GM18499 (cell line): Measurements from ENCODE around the gene ARRB1.
"Not testable (repeated sequence)": the region's sequence is repeated elsewhere in the genome, so short reads cannot be mapped to it uniquely, and the experiment has no call there.

Experiments used
- ATAC-seq: cut with Tn5 transposase; IDR thresholded peaks from one replicate; pipeline ENCODE4 v1.9.1; 2021; ENCODE audit warnings: moderate number of reproducible peaks; ENCODE audit not compliant: insufficient read depth, unreplicated experiment

The ARRB1 gene

DNA sequence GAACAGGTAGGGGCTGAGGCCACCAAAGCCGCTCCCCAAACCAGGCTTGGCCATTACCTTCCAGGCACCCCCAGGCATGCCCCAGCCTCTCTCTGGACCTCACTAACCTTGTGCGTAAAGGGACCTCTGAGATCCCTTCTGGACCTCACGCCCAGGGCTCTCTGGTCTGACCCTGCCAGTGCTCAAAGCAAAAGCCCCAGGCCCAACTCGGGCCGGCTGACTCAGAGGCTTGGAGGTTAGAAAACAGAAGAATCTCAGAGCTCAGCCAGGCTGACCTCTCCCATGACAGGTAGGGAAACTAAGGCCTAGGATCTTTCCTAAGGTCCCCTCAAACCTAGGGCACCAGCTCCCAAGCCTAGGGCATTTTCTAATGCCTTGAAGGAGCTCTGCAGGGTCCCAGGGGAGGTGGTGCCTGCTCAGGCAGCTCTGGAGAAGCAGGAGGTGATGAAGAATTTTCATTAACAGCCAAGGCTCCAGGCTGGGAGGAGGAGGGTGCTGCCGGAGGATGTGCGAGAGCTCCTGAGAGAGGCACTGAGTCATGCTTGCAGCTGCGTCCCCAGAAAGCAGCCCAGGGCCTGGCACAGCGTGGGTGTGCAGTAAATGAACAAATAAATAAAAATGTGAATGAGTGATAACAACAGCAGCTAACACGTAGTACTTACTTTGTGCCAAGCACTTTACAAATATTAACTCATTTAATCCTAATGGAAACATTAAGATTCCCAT is 25.6 kb downstream of the ARRB1 start:
- ATAC-seq: no peak

DNA sequence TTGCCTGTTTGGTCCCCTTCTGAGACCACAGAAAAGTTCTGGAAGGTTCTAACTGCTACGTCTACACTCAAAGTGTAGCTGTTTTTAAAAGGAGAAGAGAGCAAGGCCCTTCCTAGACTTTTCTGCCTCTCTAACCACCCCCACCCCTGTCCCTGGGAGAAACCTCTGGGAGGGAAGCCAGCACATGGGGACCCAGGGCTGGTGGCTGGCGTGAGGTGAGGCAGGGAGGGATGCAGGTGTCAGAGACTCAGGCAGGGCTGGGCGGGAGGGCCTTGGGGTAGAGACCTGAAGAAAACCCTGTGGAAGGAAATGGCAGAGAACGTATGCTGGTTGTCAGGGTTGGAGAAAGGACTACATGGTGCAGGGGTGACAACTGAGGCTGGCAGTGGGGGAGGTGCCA is 26.7 kb downstream of the ARRB1 start:
- no peak for ATAC-seq

DNA sequence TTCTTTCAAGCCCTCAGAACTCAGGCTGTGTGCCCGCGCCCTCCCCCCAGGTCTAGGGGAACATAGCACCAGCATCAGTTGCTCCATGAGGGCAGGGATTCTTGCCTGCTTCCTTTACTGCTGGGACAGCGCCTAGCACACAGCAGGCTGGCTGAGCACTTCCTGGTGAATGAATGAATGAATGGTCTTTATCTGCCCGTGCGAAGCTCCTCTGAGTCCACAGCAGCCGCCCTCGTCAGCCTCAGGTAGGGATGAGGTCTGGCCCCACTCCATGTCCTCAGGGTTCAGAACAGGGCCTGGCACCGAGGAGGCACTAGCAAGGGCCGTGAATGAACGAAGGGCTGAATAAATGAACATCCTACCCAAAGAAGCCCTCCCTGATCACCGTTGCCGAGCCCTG is 27.3 kb downstream of the ARRB1 start:
- ATAC-seq: no peak

DNA sequence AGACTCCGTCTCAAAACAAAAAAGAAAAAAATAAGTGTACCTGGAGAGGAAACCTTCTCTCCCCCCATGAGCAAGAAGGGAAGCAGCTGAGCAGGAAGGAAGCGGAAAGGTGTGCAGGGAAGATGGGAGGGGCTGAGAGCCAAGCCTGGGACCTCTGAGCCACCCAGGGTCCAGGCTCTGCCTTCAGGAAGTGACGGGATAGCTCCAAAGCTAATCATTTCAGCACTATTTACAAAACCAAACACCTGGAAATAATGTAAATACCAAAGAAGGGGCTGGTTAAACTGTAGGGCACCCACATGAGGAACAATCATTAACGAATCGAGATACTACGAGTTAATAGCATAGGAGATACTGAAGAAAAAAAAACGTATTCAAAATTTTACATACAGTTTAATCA is 27.9 kb downstream of the ARRB1 start:
- no peak for ATAC-seq

DNA sequence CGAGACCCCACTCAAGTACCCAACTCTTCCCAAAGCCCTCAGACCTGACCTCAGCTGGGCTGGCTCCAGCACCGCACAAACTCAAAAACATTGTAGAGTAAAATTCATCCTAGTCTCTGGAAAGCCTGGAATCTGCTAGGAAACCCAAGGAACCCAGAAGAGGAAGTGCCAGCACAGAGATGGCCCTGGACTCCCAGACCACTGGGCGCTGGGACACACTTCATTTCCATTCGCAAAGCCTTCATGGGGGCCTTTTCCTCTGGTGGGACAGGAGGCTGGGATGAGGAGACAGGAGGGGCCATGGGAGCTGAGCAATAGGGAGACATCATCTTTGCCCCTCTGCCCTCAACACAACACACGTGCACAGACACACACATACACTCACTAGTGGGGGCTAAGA is 30.8 kb downstream of the ARRB1 start:
- ATAC-seq: no peak

DNA sequence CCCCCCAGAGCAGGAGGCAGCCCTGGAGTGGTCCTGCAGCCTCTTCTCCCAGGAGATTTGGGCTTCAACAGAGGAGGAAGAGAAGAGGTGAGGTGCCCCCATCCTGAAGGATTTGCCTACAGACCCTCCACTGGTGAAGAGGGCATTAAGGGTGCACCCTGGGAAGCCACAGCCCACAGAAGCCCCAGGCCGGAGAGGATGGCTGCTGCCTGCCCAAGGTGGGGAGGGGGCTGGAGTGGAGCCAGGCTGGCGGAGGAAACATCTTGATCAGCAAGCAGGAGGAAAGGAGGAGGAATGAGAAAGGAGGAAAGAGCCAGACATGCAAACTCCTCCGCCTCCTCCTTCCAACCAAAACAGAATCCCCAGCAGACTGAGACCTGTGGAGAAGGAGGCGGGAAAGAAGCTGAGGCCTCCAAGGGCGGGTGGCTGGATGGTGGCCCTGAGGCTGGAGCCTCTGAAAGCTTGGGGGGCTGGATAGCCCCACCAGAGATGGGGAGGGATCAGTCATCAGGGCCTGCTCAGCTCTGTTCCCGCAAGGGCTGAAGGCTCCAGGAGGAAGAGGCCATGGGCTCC is 31.3 kb downstream of the ARRB1 start:
- ATAC-seq: no peak

DNA sequence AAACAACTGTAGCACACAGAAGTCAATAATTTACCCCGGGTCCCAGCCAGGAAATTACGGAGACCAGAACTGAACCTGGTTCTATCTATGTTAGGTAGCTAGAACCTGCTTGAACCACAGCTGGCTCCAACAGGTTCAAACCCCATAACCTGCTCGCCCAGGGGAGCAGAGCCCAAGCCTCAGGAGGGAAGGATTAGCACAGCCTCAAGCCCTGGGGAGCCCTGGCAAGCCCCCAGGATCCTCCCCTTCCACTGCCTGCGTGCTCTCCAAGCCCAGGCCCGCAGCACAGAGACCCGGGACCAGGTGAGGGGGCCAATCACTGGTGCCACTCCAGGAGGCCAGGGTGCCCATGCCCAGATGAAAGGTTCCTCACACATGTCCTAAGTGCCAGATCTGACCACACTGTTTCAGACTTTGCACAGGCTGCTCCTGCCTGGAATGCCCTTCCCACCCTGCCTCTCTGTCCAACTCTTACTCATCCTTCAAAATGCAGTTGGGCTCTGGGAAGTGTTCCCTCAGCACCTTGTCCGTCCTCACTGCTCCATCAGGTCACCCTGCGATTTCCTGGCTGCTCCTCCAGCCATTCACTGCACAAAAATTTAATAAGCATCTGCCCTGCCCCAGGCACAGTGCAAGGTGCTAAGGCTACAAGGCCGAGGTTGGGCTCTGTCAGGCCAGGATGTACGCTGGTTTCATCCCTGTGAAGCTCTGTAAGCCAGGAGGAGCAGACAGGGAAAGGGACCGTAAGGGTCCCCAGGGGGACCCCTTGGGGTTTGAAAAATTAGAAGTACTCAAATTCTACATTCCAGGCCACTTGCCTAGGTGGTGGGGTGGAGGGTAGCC is 32.2 kb downstream of the ARRB1 start:
- no peak for ATAC-seq

DNA sequence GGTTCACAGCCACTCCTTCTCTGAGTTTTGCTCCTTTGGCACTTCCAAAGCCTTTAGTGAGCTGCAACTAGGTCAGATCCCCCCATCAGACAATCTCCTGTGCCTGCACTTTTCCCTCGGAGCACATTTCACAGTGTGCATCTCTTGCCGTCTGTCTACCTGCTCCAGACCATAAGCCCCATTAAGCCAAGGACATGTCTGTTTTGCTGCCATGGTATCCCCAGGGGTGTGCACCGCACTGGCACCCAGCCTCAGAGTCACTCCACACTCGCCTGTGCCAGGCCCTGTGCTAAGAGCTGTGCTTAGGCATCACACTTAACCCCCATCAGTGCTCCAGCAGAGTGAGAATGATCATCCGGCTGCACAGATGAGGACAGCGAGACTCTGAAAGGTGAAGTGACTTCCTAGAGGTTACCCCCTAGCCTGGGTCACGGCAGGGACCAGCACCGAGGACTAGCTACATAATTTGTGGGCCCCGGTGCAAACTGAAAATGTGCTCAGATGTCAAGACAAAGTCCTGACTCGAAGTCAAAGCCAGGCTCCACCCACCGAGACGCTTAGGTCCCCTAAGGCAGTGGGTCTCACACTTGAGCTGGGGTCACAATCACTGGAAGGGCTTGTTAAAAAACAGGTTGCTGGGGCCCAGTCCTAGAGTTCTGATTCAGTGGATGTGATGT is 33.9 kb downstream of the ARRB1 start:
- no peak for ATAC-seq

DNA sequence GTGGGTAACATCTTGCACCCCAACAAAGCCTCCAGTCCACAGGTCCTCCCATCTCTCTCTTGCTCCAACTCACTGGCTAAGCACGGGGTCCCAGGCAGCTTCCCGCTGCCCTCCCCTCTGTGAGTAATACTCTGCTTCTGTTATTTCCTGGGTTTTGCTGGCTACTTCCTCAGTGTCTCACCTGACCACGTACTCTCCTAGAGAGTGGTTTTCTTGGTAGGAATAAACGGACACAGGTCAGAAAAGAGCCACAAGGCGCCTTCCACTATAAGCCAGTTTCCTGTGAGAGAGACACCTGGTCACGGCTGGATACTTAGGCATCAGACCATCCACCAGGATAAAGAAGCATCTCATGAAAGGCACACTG is 36.0 kb downstream of the ARRB1 start:
- no peak for ATAC-seq

DNA sequence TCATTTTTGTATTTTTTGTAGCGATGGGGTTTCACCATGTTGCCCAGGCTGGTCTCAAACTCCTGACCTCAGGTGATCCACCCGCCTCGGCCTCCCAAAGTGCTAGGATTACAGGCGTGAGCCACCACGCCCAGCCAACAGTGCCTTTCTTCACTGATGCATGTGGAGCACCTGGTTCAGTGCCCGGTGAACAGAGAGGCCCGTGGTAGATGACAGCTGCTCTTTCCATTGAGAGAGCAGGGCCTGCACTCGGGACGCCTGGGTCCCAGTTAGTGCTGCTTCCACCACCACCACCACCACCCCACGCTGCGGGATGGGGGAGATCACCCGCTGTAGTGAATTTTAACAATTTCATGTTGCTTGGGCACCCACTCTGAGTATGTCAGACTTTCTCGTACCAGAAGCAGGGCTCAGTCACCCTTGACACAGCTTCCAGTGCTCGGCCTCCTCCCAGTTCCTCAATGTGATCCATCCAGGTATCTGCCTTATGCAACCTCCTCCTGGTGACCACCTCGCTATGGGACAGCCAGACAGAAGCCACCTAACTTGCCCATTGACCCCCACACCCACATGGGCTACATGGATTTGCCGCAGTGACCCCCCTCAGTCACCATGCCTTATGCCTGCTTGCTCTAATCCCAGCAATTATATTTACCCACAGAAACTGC is 36.6 kb downstream of the ARRB1 start:
- no peak for ATAC-seq

DNA sequence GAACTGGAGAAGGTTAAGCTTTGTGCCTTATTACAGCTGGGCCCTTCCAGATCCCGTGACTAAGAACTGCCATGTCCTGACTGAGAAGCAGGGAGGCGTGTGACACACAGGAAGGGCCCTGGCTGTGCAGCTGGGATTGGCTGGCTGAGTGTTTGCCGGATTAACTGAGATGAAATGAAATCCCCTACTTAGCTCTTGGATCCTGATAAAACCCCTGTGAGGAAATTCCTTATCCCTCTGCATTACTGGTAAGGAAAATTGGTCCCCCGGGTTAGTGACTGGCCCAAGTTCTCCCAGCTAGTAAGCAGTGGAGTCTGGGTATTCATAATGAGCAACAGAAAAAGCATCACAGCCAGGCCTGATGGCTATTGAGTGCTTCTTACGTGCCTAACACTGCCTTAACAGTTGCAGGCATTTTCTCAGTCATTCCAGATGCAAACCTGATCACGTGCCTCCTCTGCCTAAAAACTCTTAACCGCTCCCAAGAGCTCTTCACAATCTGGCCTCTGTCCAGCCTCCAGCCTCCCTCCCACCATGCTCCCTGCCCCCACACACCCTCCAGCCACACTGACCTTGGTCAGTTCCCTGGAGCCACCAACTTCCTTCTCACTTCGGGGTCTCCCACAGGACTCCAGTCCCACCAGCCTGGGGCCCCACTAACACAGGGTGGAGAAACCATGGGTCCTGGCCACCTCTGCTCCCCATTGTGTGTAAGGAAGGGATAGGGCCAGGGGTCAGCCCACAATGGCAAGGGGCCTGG is 37.8 kb downstream of the ARRB1 start:
- ATAC-seq: no peak

DNA sequence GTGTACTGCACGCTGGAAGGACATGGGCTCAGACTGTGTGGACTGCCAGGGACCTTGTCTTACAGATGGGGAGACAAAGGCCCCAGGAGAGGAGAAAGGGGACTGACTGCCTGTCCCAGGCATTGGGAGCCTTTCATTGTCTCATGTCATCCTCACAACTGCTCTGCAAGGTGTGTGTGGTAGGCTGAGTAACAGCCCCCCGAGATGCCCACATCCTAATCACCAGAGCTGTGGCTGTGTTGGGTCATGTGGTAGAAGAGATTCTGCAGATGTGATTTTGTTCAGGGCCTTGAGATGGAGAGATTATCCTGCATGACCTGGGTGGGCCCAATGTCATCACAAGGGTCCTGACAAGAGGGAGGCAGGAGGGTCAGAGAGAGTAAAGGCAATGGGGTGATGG is 39.1 kb downstream of the ARRB1 start:
- no peak for ATAC-seq

DNA sequence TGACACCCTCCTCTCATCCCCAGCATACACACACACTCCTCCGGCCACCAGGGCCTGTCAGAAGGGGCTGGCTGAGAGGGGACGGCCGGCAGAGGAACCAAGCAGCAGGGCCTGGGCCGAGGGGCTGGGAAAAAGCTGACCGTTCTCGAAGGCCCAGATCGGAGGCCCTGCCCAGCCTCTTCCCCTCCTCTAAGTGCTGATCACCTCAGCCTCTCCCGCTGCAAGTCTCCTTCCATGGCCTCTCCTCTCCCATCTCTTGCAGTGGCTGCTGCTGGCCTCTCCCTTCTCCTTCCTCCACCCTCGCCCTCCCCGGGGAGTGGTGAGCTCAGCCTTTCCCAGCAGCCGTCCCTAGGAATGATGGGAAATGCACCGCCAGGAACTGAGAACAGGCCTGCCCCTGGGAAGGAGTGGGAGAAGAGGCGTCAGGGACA is 39.6 kb downstream of the ARRB1 start:
- no peak for ATAC-seq

DNA sequence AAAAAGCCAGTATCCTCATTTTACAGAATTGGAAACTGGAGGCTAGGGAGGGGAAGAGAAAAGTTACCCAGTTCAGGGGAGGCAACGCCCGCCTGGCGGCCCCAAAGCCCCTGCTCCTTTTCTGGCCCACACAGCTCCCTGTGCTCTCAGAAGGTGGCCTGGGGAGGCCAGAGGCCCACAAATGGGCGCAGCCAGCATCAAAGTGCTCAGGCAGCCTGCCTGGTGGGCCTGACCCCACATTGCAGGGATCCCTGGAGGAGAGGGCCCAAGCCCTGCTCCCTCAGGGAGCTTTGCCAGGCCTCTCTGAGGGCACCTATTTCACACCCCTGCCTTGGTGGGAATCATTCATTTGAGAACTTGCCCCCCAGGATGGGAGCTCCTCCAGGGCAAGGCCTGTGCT is 42.5 kb downstream of the ARRB1 start:
- no peak for ATAC-seq

DNA sequence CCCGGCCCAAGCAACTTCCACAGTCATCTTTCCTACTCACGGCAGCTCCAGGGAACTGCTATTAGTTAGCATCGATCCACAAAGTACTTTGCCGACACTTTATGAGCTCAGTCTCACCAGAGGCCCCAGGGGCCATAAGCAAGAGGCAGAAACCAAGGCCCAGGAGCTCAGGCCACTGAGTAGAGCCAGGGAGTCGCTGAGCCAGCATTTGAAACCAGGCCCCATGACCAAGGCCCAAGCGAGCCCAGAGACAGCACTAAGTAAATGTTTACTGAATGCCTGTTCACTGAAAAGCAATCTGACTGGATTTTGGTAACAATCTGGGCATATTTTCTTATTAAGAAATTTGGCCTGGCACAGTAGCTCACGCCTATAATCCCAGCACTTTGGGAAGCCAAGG is 43.3 kb downstream of the ARRB1 start:
- ATAC-seq: no peak

DNA sequence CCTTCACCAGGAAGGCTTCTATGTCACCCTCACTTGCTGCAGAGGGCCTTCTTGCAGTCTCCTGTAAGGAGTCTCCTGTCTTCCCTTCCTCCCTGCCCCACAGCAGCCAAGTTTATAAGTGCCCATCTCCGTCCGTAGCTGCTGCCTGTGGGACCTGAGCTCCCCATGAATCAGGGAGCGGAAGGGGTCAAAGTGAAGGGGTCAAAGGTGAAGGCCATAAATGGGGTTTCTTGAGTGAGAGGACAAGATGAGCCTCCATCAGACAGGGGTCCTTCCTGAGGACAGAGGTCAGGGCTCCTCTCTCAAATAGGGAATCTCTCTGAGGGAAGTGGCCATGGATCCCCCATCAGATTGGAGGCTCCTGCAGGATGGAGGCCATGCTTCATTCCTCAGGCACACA is 44.4 kb downstream of the ARRB1 start:
- no peak for ATAC-seq

DNA sequence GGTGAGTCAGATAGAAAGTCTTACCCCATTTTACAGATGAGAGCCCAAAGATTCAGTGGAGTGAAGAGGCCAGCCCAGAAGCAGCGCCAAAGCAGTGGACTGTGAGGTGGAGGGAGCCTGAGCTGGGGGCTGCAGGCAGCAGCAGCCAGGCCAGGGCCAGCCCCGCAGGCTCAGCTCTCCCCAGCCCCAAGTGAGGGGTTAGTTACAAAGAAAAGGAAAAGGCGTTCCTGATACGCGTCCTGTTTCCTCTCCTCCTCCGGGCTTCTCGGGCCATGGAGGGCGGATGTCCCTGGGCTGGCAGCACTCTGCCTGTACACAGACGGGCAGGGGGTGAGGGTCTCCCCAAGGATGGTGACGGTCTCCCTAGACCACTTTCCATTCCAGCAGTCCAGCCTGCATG is 44.9 kb downstream of the ARRB1 start:
- ATAC-seq: no peak

DNA sequence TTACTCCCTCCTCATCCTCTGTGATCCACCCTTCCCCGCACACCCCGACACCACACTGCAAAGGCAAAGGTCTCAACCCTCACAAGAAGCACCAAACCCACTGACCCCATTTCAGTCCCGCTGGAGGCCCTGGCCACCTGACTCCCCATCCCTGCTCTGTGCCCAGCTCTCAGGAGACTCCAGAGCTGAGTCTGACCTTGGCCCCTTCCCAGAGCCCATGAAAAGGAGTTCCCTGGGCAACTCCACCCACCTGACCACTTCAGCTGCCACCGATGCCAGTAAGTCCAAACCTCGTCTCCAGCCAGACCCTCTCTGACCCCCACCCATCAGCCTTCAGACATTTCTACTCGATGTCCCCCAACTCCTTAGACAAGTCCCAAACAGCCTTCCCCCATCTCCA is 45.5 kb downstream of the ARRB1 start:
- no peak for ATAC-seq

DNA sequence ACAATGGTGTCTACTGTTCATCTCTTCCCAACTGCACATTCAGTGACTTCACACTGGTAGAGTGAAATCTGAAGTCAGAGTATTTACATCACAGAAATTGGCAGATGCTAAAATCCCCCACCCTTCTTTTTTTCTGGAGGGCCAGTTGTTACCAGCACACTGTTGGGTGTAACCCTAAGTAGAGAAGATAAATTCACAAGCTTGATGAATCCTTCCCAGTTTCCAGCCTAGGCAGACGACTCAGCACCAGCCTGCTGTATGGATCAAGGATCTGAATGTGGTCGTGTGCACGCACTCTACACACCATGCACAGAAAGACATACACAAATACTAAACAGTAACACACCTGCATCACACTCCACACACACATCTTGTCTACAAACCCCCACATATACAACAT is 46.0 kb downstream of the ARRB1 start:
- ATAC-seq: no peak

DNA sequence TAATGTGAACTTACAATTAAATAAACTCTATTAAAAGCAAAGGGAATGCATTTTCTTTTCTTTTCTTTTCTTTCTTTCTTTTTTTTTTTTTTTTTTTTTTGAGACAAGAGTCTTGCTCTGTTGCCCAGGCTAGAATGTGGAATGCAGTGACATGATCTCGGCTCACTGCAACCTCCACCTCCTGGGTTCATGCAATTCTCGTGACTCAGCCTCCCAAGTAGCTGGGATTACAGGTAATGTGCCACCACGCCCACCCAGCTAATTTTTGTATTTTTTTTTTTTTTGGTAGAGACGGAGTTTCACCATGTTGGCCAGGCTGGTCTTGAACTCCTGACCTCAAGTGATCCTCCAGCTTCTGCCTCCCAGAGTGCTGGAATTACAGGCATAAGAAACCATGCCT is 46.5 kb downstream of the ARRB1 start:
- ATAC-seq: not testable (repeated sequence)
